ENCODE data around the gene ZFP90.

DNA sequence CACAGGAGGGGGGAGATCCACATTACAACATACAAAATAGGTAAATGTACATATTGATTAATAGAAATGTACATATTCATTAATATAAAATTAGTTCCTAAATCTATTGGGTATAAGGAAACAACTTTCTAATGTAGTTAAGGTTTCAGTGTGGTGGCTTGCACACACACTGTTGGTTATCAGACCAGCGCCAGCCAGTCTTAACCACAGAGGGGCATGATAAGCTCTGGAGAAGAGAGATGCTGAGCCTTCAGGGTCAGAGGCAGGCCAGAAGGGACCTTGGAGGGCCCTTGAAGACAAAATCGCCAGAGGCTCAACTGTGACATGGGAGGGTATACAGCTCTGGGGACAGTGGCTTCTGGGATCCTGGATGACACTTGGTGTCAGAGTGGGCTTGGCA, 10.9 kb upstream of the ZFP90 start:
- TF ChIP-seq CTCF (IDR thresholded peaks at IDR 0.05; ENCODE audit: low read depth, low read length) (no peak), EZH2phosphoT487 (IDR thresholded peaks at IDR 0.05; ENCODE audit: low read depth) (no peak)
